GM21515 (cell line): ENCODE data around the gene RASSF9.

ENCODE experiments used
- ATAC-seq: cut with Tn5 transposase; IDR thresholded peaks from one replicate; pipeline ENCODE4 v1.9.1; 2021; ENCODE audit not compliant: unreplicated experiment

Gene RASSF9

GRCh38 chr12:85821759-85822158, 14.4 kb downstream of the RASSF9 start:
- no peak for ATAC-seq

GRCh38 chr12:85821206-85821605, 15.0 kb downstream of the RASSF9 start:
- no peak for ATAC-seq

GRCh38 chr12:85820101-85820500, 16.1 kb downstream of the RASSF9 start:
- ATAC-seq = no peak

GRCh38 chr12:85814741-85815140, 21.5 kb downstream of the RASSF9 start:
- no peak for ATAC-seq

GRCh38 chr12:85814071-85814470, 22.1 kb downstream of the RASSF9 start:
- no peak for ATAC-seq

- no peak for ATAC-seq
These were observed 26.7 kb downstream of the RASSF9 start for GRCh38 chr12:85809500-85809899.

- no peak for ATAC-seq
These were observed 28.5 kb downstream of the RASSF9 start for GRCh38 chr12:85807730-85808129.

- ATAC-seq = no peak
These were observed 30.6 kb downstream of the RASSF9 start for GRCh38 chr12:85805654-85806053.

GRCh38 chr12:85804663-85805062, 31.5 kb downstream of the RASSF9 start:
- ATAC-seq = no peak

GRCh38 chr12:85803923-85804322, 32.3 kb downstream of the RASSF9 start:
- ATAC-seq = no peak

- no peak for ATAC-seq
These were observed 33.0 kb downstream of the RASSF9 start for GRCh38 chr12:85803231-85803630.

GRCh38 chr12:85798122-85798521, 38.1 kb downstream of the RASSF9 start:
- no peak for ATAC-seq

- no peak for ATAC-seq
These were observed 40.2 kb downstream of the RASSF9 start for GRCh38 chr12:85796001-85796400.

- no peak for ATAC-seq
These were observed 41.7 kb downstream of the RASSF9 start for GRCh38 chr12:85794531-85794930.

- ATAC-seq = no peak
These were observed 52.0 kb downstream of the RASSF9 start for GRCh38 chr12:85784096-85784720.

GRCh38 chr12:85782711-85783110, 53.5 kb downstream of the RASSF9 start:
- no peak for ATAC-seq

GRCh38 chr12:85781766-85782165, 54.4 kb downstream of the RASSF9 start:
- no peak for ATAC-seq

GRCh38 chr12:85779768-85780167, 56.4 kb downstream of the RASSF9 start:
- ATAC-seq = no peak

- no peak for ATAC-seq
These were observed 61.1 kb downstream of the RASSF9 start for GRCh38 chr12:85775091-85775490.

- ATAC-seq = no peak
These were observed 70.7 kb downstream of the RASSF9 start for GRCh38 chr12:85765453-85765869.

GRCh38 chr12:85759623-85760022, 76.6 kb downstream of the RASSF9 start:
- no peak for ATAC-seq

- no peak for ATAC-seq
These were observed 77.1 kb downstream of the RASSF9 start for GRCh38 chr12:85759091-85759490.

GRCh38 chr12:85755760-85756159, 80.4 kb downstream of the RASSF9 start:
- ATAC-seq = no peak
